ENCODE results near the gene ATP8B1.

Gene ATP8B1

GRCh38 chr18:57624988-57625387 lies 178.1 kb downstream of the ATP8B1 start:
- Histone ChIP-seq H3K4me1 (ENCODE audit: insufficient read depth, low read length) (peaks cover 12% of the 10 kb centered on the region), H3K9ac (ENCODE audit: low read depth, low read length) (no peak overlapping the region), H3K36me3 (ENCODE audit: insufficient read depth, low read length) (peaks cover 2% of the 10 kb centered on the region; the same call in 1 of the 2 replicates), H3K9me3 (ENCODE audit: control insufficient read depth, insufficient read depth, low read length) (no peaks in the 10 kb centered on the region)

DNA sequence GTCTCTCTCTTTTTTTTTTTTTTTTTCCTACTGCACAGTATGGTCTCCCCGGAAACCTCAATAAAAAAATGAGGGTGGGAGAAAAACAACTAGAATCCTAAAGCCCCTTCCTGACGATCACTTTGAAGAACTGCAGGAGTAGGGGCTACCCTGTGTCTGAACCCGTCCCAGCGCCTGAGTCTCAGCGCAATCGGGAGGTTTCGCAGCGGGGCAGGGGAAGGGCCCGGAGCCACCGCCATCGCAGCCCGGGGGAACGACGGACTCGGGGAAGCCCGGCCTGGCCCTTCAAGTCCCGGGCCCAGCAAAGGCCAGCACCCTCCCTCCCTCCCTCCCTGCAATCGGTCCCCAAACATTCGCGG lies 181.9 kb downstream of the ATP8B1 start:
- Histone ChIP-seq H3K9ac (ENCODE audit: low read depth, low read length) (peak overlapping the region; percentile 91), H3K4me1 (ENCODE audit: insufficient read depth, low read length) (no peaks in the 10 kb centered on the region), H3K9me3 (ENCODE audit: control insufficient read depth, insufficient read depth, low read length) (no peaks in the 10 kb centered on the region), H3K36me3 (ENCODE audit: insufficient read depth, low read length) (peaks cover 17% of the 10 kb centered on the region)

DNA sequence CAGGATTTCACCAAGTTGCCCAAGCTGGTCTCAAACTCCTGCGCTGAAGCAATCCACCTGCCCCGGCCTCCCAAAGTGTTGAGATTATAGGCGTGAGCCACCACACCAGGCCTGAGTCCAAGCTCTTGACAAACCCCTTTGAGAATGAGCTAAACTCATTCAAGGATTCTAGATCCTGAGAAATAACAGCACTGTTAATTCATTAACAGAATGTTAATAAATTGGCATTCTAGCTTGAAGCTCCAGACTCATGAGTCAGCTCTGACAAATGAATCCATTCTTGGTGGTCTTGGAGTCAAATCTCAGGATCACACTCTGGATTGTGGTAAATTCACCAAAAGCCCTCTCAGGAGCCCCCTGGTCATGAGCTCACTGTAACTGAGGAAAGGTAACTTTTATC lies 183.2 kb downstream of the ATP8B1 start:
- Histone ChIP-seq H3K36me3 (ENCODE audit: insufficient read depth, low read length) (peaks cover 18% of the 10 kb centered on the region), H3K9ac (ENCODE audit: low read depth, low read length) (no peak overlapping the region), H3K4me1 (ENCODE audit: insufficient read depth, low read length) (no peaks in the 10 kb centered on the region), H3K9me3 (ENCODE audit: control insufficient read depth, insufficient read depth, low read length) (no peaks in the 10 kb centered on the region)

DNA sequence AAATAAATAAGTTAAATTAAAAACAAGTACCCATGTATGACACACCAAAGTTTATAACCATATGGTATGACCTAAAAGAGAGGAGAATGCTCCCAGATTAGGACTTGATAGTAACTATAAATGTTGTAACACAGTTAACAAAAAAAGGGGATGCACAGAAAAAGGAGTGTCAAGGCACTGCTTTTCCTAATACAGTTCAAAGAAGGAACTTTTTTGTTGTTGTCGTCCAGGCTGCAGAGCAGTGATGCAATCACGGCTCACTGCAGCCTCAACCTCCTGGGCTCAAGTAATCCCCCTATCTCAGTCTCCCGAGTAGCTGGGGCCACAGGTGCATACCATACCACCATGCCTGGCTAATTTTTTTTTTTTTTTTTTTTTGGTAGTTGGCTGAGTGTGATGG lies 184.2 kb downstream of the ATP8B1 start:
- no peaks in the 10 kb centered on the region for H3K9me3 ChIP-seq (ENCODE audit: control insufficient read depth, insufficient read depth, low read length)
- H3K4me1 ChIP-seq (ENCODE audit: insufficient read depth, low read length), result no peaks in the 10 kb centered on the region
- no peak overlapping the region for H3K9ac ChIP-seq (ENCODE audit: low read depth, low read length)
- H3K36me3 ChIP-seq (ENCODE audit: insufficient read depth, low read length), result peaks cover 22% of the 10 kb centered on the region

DNA sequence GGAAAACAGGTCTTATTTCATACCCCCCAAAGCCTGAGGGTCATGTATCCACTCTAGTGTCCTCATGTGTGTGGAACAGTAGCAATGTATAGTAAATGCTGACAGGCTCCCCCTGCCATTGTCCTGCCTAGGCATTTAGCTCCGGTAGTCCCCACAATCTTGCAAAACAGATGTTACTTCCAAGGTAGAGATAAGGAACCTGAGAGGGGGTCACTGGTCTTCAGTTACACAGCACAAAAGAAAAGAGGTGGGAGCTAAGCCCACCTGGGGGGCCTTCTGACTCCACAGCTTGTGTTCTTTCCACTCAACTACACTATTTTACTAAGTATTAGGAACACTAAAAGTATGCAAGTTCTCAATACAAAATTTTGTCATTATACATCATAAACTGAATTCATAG lies 199.2 kb downstream of the ATP8B1 start:
- peaks cover 55% of the 10 kb centered on the region for H3K36me3 ChIP-seq (ENCODE audit: insufficient read depth, low read length)

More for the DNA sequence above, 199.2 kb downstream of the ATP8B1 start:
- Histone ChIP-seq H3K9me3 (ENCODE audit: control insufficient read depth, insufficient read depth, low read length) (no peaks in the 10 kb centered on the region), H3K4me1 (ENCODE audit: insufficient read depth, low read length) (no peaks in the 10 kb centered on the region), H3K9ac (ENCODE audit: low read depth, low read length) (no peak overlapping the region)

Measured in ES-I3 (cell line).